COR-L47 (cell line): ENCODE data around the gene SUCLG2.

Source experiments
- DNase-seq: peaks from one replicate; lab custom pipeline; 2025; lab: John Stamatoyannopoulos, UW

SUCLG2 gene, protein sequence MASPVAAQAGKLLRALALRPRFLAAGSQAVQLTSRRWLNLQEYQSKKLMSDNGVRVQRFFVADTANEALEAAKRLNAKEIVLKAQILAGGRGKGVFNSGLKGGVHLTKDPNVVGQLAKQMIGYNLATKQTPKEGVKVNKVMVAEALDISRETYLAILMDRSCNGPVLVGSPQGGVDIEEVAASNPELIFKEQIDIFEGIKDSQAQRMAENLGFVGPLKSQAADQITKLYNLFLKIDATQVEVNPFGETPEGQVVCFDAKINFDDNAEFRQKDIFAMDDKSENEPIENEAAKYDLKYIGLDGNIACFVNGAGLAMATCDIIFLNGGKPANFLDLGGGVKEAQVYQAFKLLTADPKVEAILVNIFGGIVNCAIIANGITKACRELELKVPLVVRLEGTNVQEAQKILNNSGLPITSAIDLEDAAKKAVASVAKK

DNA sequence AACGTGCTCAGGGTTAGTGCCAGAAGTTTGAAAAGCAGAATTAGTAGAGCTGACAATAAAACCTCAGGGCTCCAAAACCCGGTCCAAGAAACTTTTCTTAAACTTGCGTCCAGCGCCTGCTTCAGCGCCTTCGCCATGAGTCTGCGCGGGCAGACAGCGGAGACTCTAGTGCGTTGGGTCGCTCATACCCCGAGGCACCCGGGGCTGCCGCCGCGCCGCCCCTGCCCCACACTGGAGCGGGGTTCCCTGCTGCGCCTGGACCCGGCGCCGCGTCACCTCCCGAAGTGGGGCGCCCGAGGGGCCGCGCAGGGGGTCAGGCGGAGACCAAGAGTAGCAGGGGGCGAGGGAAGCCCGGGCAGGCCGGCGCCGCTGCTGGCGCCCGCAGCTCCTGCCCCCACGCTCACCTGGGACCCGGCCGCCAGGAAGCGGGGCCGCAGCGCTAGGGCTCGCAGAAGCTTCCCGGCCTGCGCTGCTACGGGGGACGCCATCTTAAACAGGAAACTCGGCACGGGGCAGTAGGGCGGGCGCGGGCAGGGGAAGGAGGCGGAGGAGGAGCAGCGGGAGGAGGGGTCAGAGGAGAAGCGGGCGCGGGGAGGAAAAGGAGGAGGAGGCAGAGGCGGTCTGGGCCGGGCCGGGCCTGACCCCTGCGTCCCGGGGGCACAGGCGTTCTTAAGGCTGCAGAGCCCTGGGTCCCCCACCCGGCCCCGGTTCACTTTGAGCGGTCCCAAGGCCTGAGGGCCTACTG lies at the start of gene SUCLG2:
Gene SUCLG2, minus strand, starts transcription at position 514 of the 745 bp plus-strand sequence. Its CDS starts 26 bp downstream, at position 488.
- peak; percentile 44 for DNase-seq

DNA sequence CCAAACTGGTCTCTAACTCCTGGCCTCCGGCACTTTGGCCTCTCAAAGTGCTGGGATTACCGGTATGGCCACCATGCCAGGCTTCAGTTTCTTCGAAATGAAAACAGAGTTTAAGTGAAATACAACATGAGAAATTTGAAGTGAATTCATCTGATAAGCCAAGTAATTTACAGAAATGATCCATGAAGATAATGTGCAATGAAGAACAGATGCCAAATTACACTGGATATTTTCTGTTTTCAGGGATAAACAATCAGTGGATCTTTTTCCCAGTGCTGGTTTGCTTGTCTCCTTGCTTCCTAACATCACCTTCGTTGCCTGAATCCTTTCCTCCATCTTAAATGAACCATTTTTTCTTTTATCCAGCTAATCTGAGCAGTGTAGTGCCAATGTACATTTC lies 46.2 kb upstream of the SUCLG2 start:
- DNase-seq: no peak

- DNase-seq: no peak
These were observed 45.5 kb upstream of the SUCLG2 start for GRCh38 chr3:67699882-67700281.

DNA sequence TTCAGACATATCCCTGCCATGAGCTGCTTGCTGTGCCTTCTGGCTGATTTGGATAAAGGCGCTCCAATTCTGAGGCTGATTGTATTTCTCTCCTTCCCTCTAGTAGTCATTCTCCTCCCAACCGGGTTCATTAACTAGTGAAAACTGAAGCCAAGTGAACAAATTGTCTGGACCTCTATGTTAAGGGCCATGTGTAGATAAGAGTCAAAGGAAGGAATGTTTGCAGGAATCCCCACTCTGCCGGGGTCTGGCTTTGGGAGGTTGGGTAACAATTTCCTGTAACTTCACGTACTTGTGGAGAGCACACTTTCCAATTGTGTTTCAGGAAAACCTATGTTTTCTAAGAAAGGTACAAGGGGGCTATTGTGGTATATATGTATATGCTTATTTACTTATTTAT lies 38.2 kb upstream of the SUCLG2 start:
- no peak for DNase-seq

DNA sequence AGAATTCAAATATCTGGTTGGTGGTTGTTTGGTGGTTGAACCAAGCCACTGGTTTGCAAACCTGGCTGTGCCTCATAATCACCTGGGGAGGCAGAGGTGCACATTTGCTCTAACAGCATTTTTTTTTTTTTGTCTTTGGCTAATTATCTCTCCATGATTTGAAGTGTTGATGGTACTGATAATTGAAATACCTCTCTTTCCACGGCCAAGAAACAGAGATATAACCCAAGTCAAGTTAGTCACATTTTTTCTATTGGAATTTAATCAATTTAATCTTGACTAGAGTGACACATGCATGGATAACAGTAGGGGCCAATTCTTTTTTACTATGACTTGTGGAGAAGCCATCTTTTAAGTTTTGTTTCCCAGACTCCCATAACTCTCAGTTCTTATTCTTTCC lies 37.5 kb upstream of the SUCLG2 start:
- DNase-seq: no peak

DNA sequence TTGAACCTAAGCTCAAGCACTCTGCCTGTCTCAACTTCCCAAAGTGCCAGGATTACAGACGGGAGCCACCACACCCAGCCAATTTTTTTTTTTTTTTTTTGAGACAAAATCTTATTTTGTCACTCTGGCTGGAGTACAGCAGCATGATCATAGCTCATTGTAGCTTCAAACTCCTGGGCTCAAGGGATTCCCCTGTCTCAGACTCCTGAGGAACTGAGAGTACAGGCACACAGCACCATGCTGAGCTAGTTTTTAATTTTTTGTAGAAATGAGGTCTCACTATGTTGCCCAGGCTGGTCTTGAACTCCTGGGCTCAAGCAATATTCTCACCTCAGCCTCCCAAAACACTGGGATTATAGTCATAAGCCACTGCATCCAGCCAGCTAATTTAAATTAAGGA lies 36.8 kb upstream of the SUCLG2 start:
- no peak for DNase-seq

DNA sequence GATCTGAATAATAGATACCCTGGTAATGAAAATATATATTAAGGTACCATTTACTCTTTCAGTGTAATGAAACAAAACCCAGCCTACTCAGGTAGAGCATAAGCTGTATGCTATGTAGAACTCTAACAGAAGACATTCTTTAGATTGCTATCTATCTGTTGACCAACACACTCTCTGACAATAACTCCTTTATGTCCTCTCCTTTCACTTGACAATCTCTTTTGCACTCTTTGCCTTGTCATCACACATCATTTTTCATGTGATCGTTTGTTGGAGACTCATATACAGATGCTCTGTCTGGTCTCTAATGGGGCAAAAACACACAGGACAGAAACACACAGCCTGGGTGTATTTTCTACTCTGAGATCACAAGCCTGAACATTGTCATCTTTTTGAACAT lies 35.4 kb upstream of the SUCLG2 start:
- DNase-seq: no peak

- DNase-seq: no peak
These were observed 33.8 kb upstream of the SUCLG2 start for GRCh38 chr3:67688231-67688630.

DNA sequence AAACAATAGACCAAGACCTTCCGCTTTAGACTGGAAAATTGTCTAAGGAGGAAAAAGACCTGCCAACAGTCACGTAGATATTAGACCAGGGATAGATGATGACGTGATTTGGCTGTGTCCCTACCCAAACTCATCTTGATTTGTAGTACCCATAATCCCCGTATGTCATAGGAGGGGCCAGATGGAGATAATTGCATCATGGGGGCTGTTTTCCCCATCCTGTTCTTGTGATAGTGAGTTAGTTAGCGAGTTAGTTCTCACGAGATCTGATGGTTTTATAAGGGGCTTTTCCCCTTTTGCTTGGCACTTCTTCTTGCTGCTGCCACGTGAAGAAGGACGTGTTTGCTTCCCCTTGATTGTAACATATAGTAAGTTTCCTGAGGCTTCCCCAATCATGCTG lies 31.7 kb upstream of the SUCLG2 start:
- DNase-seq: no peak

DNA sequence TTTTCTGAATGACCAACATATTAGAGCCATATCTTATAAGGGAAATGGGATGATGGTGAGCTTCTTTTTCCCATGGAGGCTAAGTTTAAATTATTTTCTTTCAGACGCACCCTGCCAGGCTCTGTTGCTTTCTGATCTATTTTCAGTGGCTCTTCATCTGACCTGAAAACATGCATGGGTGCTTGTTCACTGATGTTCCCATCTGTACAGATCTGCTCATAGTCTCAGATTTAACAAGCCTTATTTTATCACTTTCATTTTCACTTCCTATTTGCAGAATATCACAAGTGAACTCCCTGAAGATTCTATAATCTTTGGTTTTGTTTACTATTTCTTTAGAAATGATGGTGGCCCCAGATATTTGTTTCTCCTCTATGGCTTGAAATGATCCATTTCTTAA lies 31.1 kb upstream of the SUCLG2 start:
- DNase-seq: no peak

DNA sequence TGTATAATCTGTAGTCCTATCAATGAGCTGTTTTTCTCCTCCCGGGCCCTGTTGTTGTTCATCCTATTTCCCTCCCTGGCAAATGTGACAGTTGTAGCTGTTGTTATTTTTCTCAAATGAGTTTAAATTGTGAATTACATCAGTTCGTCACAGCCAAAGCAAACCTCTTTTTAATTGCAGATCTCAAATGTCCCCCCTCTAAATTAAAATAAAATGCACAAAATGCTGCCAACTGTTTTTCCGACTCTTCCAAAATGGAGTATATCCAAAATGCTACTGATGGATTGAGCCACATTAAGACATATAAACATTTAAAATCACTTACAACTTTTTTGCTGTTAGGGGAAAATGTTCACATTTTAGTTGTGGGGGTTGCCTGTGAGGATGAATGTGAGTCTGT lies 29.8 kb upstream of the SUCLG2 start:
- DNase-seq: no peak

DNA sequence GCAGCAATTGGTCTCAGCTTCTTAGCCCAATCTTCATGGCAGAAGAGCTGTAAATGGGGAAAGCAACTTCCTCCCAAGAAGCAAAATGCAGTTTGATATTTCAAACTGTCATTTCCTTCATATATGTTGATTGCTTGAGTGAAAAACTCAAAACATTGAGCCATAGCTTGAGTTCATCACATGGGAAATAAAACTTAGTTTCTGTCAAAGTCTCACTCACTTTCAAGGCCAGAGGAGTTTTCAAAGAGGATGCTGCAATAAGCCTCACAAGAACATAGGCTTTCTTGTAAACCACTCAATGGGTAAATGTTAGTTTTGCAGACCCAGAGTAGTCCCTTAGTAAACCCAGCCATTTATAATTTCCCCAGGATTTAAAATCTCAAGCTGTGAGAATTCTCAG lies 29.1 kb upstream of the SUCLG2 start:
- no peak for DNase-seq

GRCh38 chr3:67678665-67679064 lies 24.3 kb upstream of the SUCLG2 start:
- no peak for DNase-seq

- no peak for DNase-seq
These were observed 19.6 kb upstream of the SUCLG2 start for GRCh38 chr3:67674055-67674454.

DNA sequence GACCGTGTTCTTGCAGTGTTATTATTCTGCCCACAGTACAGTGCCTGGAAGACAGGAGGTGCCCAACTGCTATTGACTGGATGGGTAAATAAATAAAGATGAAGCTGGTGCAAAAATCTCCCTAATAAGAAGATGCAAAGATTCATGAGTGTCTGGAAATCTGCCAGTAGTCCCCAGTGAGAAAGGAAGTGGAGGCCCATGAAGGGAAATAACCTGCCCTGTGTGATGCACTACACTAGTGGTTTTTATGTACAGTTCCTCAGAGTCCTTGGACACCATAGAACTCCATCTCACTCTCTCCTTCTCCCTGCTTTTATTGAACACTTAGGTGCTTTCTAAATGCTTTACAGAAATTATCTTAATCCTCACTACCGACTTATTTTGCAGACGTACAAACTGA lies 8.3 kb upstream of the SUCLG2 start:
- DNase-seq: no peak

DNA sequence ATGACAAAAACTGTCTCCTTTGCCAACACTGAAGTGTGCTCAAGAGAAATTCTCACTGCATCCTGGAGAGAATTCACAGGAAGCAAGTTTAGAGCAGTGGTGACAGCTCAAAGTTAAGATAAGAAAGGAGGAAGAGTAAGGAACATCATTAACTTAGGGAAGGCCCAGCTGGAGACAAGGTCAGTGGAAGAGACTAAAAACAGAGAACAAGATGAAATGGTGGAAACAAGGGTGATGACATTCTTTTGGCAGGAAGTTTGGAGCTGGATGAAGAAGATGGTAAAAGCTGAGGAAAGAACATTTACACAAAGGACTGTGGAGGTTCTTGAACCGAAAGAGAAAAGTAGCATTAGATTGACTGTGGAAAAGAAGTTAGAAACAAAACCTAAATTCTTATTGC lies 6.7 kb upstream of the SUCLG2 start:
- DNase-seq: no peak

- DNase-seq: no peak
These were observed 2.8 kb upstream of the SUCLG2 start for GRCh38 chr3:67657192-67657591.

- no peak for DNase-seq
These were observed 2.2 kb upstream of the SUCLG2 start for GRCh38 chr3:67656614-67657013.

DNA sequence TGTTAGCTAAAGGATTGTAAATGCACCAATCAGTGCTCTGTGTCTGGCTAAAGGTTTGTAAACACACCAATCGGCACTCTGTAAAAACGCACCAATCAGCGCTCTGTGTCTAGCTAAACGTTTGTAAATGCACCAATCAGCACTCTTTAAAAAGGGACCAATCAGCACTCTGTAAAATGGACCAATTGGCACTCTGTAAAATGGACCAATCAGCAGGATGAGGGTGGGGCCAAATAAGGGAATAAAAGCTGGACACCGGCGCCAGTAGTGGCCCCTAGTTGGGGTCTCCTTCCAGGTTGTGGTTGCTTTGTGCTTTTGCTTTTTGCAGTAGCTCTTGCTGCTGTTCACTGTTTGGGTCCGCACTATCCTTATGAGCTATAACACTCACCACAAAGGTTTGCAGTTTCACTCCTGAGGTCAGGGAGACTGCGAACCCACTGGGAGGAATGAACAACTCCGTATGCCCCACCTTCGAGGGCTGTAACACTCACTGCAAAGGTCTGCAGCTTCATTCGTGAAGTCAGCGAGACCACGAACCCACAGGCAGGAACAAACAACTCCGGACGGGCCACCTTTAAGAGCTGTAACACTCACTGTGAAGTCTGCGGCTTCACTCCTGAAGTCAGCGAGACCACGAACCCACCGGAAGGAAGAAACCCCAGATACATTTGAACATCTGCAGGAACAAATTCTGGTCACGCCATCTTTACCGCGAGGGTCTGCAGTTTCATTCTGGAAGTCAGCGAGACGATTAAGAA lies 1.1 kb upstream of the SUCLG2 start:
- no peak for DNase-seq

- no peak for DNase-seq
These were observed 399 bp upstream of the SUCLG2 start for GRCh38 chr3:67654844-67655177.

DNA sequence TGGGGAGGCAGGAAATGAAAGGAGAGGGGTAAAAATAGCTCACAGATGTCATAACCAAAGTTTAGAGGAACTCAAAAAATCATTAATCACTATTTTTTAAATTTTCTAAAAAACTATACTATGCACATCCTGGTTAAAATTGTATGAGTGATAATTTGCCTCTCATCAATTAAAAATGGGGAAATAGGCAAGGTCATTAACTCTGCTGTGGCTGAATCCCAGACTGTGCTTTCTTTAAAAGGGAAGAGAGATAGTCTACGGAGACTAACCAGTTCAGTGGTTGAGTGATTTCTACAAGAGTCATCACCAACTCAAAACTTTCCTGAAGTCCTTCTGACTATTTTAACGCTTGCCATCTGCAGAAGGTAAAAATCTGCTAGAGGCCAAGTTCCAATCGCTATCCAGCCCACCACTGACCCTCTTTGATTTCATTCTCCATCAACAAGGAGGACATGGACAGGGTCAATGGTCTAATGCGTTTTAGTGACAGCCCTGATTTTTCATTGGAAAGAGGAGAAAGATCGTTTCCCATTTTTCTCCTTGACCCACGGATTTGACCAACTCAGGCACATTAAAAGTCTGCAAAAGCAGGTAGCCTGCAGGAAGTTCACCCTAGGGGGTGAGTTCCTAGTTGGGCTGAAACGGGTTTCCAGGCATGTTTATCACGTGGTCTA lies 850 bp downstream of the SUCLG2 start:
- no peak for DNase-seq

- DNase-seq: no peak
These were observed 4.3 kb downstream of the SUCLG2 start for GRCh38 chr3:67650084-67650483.
